ENCODE data around the gene GNPDA1.

Gene GNPDA1

DNA sequence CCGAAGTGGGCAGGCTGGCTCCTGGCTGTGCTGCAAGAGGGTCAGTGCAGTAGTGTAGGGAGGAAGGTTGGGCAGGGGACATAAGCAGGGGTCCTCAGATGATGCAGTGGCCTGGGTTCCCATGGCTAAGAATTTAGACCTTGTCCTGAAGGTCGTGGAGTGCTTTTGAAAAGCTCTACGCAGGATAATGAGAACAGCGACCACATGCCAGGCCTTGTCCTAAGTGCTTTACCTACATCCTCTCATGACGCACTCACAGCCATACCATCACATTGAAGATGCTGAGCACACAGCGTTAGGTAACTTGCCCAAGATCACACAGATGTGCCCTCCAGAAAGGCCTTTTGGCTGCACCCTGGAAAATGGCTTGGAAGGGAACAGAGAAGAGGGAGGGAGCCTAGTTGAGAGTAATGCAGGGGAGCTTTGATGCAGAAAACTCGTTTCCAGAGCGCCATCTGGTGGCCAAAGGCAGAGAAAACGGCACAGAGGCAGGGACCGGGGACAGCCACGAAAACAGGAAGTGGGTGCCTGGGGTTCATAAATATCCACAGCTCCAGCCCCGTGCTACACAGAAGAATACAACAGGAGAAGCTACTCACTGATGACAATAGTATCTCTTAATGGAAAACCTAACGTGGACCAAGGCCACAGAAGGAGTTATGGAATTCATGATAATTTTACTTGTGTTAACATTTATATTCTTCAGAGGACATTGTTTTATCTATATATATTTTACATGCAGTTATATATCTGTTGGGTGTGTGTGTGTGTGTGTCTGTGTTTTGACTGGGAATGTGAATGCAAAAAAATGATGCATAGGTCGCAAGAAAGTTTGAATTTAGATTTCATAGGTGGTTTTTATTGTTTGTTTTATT lies 52.1 kb downstream of the GNPDA1 start:
- DNase-seq, result peak; percentile 92

DNA sequence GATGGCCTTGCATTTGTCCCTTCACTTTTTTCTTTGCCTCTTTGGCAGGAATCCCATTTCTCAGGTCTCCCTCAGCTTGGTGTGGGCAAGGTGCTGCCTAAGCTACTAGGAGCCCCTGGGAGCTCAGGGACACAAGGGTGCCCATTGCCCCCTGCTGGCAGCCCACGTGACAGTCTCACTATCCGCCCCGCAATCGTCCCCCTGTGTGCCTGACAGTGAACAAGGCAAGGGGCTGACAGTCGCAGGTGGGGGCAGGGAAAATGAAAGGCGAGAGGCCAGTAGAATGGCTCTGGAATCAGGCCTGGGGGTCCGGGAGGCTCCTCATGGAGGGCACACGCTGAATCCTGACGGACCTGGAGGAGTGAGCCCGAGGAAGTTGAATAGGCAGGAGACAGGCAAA lies 52.8 kb downstream of the GNPDA1 start:
- peak; percentile 51 for DNase-seq
- H3K4me3 Mint-ChIP-seq, result no peak overlapping the region
- H3K27ac Mint-ChIP-seq, result no peak overlapping the region
- peaks cover 36% of the 10 kb centered on the region for H3K4me1 Mint-ChIP-seq
- no peak for ATAC-seq
- H3K36me3 Mint-ChIP-seq (ENCODE audit: low read depth), result no peaks in the 10 kb centered on the region
- no peaks in the 10 kb centered on the region for H3K9me3 Mint-ChIP-seq
- H3K27me3 Mint-ChIP-seq, result no peaks in the 10 kb centered on the region

More for the DNA sequence above, 52.1 kb downstream of the GNPDA1 start:
- peak; percentile 89 for ATAC-seq
- Mint-ChIP-seq H3K9me3 (no peaks in the 10 kb centered on the region), H3K36me3 (ENCODE audit: low read depth) (no peaks in the 10 kb centered on the region), H3K4me1 (peaks cover 36% of the 10 kb centered on the region), H3K4me3 (no peak overlapping the region), H3K27me3 (no peaks in the 10 kb centered on the region), H3K27ac (peak overlapping the region; percentile 81)

DNA sequence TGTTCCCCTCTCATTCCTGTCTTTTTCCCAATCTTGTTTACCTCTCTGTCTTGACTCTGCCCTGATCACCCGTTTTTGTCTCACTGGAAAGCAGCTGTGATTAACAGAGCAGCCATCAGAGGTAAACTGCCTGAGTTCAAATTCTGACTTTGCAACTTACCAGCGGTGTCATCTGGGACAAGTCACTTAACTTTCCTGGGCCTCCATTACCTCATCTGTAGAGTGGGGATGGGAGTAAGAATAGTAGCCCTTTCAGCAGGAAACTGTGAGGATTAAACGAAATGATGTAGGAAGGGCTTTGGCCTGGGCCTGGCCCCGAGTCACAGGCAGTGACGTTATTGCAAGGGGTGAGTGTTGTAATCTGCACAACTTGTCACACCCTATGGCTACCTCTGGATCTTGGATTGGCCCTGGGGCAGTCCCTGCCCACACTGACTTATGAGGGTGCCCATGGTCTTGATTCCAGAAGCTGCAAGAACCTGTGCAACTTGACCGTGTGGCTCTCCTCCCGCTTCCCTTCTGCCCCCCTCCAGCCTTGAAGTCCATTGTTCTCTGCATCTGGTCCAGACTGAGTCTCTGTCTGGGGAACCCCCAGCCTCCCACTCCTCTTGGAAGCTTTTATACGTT lies 54.2 kb downstream of the GNPDA1 start:
- Mint-ChIP-seq H3K27ac (peak overlapping the region; percentile 81), H3K27me3 (no peaks in the 10 kb centered on the region), H3K9me3 (no peaks in the 10 kb centered on the region), H3K4me1 (peaks cover 36% of the 10 kb centered on the region), H3K4me3 (peak overlapping the region; percentile 77), H3K36me3 (ENCODE audit: low read depth) (no peaks in the 10 kb centered on the region)
- ATAC-seq, result peak; percentile 37
- DNase-seq, result no peak

DNA sequence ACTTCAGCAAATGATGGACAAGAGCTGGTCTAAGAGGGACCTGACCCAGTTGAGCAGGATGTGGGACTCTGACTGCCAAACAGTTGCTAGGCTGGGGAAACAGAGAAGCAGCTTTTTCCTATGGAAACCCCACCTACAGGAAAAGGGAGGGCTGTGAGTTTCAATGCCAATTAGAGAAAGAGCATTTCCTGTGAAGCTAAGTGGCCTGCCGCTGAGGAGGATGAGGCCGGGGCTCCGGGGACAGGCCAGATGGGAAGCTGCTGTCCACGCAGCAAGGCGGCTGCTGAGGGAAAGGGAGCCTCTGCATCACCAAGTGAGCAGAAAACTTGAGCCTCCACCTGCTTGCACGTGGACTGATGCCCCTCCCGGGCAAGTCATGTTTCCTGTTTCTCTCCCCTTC lies 54.7 kb downstream of the GNPDA1 start, which contains the start of gene PCDH12:
Gene PCDH12, minus strand, starts transcription at position 90 of the 400 bp plus-strand sequence. CDS start 351 bp downstream, outside the sequence.
- Mint-ChIP-seq H3K4me1 (peaks cover 36% of the 10 kb centered on the region), H3K27ac (peak within 1 kb of the TSS; percentile 81), H3K9me3 (no peaks in the 10 kb centered on the region), H3K27me3 (no peaks in the 10 kb centered on the region), H3K4me3 (peak within 1 kb of the TSS; percentile 77), H3K36me3 (ENCODE audit: low read depth) (no peaks in the 10 kb centered on the region)
- DNase-seq, result peak; percentile 25
- ATAC-seq, result peak; percentile 31

DNA sequence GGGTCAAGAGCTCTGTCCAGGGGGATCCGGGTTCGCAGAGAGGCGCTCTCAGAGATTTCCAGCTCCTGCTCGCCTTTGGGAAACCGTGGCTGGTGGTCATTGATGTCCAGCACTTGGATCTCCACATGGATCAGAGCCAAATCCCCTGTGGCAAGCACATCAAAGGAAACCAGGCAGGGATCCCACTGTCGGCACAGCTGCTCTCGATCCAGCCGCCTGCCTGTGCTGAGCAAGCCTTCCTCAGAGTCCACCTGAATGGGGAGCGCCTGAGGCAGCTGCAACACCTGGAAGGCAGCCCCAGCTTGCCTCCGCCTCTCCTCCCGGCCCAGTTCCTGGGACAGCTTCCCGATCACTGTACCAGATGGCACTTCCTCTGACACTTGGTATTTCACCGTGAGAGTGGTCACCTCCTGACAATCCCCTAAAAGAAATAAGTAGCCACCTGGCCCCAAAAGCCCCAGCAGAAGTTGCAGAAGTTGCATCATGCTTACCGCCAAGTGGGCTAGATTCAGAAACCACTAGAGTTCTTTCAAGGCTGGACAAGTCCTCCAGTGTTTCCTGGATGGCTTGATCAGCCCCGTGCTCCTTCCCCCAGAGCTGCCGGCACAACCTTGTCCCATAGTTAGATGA lies 55.3 kb downstream of the GNPDA1 start:
- Mint-ChIP-seq H3K36me3 (ENCODE audit: low read depth) (no peaks in the 10 kb centered on the region), H3K9me3 (no peaks in the 10 kb centered on the region), H3K4me1 (peaks cover 36% of the 10 kb centered on the region), H3K4me3 (peak overlapping the region; percentile 77), H3K27me3 (no peaks in the 10 kb centered on the region), H3K27ac (peak overlapping the region; percentile 81)
- ATAC-seq (no peak), DNase-seq (no peak)

DNA sequence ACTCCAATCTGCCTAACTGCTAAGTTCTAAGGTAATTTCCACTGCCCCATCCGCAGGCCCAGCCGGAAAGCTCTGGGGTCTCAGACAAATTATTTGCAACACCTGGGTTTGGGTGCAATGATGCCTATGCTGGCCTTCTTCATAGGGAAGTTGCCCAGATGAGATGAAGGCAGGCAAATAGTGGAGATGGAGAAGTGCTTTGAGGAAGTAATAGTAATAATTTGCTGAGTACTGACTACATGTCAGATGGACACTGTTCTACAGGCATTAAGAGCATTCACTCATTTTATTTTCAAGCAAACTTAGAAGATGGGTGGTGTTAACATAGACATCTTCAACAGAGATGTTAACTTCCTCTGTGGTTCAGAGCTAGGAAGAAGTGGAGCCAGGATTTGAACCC lies 58.6 kb downstream of the GNPDA1 start:
- H3K36me3 Mint-ChIP-seq (ENCODE audit: low read depth), result no peaks in the 10 kb centered on the region
- ATAC-seq, result no peak
- H3K27ac Mint-ChIP-seq, result no peak overlapping the region
- H3K27me3 Mint-ChIP-seq, result no peaks in the 10 kb centered on the region
- no peak overlapping the region for H3K4me3 Mint-ChIP-seq
- H3K9me3 Mint-ChIP-seq, result no peaks in the 10 kb centered on the region
- H3K4me1 Mint-ChIP-seq, result peaks cover 25% of the 10 kb centered on the region
- no peak for DNase-seq

DNA sequence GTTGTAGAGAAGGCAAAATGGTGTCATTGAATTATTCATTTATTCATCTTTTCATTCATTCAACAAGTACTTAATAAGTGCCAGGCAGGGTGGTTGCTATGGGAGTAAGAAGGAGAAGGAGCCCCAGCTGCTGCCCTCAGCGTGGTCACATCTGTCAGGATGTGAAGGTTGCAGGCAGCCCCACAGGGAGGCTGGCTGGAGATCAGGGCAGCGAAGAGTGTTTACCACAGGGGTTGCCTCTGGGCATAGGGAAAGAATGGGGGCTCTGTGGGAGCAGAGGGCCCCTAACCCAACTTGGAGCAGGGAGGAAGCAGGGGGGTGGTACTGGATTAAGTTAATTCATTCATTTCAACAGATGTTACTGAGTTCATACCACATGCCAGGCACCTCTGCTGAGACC lies 60.8 kb downstream of the GNPDA1 start:
- peaks cover 8% of the 10 kb centered on the region for H3K4me1 Mint-ChIP-seq
- DNase-seq, result no peak
- no peak overlapping the region for H3K4me3 Mint-ChIP-seq
- no peaks in the 10 kb centered on the region for H3K9me3 Mint-ChIP-seq
- H3K27me3 Mint-ChIP-seq, result no peaks in the 10 kb centered on the region
- ATAC-seq, result no peak
- H3K36me3 Mint-ChIP-seq (ENCODE audit: low read depth), result no peaks in the 10 kb centered on the region
- H3K27ac Mint-ChIP-seq, result no peak overlapping the region

DNA sequence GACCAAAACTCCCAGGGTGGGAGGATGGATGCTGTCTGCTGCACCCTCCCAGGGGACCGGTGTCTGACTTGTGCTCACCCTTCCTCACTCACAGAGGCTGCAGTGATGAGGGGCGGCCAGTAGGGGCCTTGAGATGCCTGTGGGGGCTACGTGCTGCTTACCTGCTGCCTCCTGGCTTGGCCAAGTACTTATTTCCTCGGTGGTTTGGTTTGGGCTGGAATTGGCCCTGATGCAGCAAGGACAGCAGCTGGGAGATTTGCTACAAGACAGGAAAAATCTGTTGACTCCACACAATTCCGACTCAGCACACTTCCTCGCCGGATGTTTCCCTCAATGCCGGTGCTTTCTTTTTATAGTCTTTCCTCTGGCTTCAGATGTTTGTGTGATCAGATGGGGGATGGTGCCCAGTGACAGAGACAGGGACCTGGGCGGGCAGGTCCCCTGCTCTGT lies 61.5 kb downstream of the GNPDA1 start:
- Mint-ChIP-seq H3K27me3 (no peaks in the 10 kb centered on the region), H3K36me3 (ENCODE audit: low read depth) (no peaks in the 10 kb centered on the region), H3K4me1 (peaks cover 8% of the 10 kb centered on the region), H3K27ac (no peak overlapping the region), H3K9me3 (no peaks in the 10 kb centered on the region), H3K4me3 (no peak overlapping the region)
- ATAC-seq, result peak; percentile 77
- peak; percentile 38 for DNase-seq

All from activated naive CD8-positive, alpha-beta T cell treated with anti-CD3 and anti-CD28 coated beads, Interleukin-2, amount 50 U/mL, for 24 hours (primary cell).